HG03025 (cell line): Measurements from ENCODE around the gene ID2.

Experiments used
- ATAC-seq: cut with Tn5 transposase; IDR thresholded peaks from one replicate; pipeline ENCODE4 v1.9.1; 2021; ENCODE audit warnings: mild to moderate bottlenecking, moderate library complexity; ENCODE audit not compliant: unreplicated experiment, low FRiP score

The ID2 gene

GRCh38 chr2:8682719-8683667 lies 1.1 kb downstream of the ID2 start:
- ATAC-seq = no peak

- no peak for ATAC-seq
Observed at GRCh38 chr2:8684540-8684877, 2.7 kb downstream of the ID2 start.

- ATAC-seq = no peak
Observed at GRCh38 chr2:8684878-8685696, 3.2 kb downstream of the ID2 start.

DNA sequence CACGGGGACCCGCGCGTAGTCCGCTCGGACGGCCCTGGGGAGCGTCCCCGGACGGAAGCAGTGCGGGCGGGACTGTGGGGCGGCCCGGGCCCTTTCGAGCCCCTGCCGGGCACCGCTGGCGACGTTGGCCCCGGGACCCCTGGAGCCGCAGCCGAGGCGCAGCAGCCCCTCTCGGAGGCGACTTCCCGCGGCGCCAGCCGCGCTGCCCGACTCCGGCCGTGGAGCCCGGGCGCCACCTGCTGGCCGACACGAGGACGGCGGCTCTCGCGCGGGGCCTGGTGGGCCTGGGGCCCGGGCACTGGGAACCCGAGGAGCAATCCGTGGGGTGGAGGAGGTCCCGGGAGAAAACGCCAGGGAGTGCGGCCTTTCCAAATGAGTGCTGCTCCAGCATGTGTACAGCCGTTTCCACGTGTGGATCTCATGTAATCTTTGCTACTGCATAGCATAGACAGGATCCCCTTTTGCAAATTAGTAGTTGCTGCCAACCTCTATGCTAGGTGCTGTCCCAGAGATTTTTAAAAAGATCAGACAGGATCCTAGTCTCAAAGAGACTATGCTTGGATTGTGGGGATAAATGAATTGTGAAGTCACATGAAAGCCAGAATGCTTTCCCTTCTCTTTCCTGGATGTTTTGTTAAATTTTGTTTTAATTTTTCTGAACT lies 4.0 kb downstream of the ID2 start:
- ATAC-seq = no peak

DNA sequence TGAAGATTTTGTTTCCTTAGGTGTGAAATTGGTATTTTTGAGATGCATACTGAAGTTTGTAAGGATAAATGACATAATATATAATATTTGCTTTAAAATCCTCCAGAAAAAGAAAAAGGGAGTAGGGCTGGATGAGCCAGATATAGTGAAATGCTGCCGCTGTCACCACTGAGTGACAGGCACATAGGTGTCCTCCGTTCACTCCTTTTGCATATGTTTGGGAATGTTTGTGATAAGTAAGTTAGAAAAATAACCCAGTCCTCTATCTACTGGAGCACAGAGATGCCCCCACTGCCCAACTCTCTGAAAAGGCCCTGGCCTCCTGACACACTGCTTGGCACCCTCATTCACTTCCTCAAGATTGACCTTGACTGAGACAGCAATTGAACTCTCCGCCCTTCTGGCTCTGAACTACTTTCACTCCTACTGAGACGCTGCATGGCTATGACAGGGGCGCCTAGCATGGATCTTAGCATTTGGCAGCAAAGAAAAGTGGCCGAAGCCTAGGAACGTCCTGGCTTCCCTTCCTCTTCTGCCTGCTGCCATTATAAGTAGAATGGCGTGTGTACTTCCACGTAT lies 10.1 kb downstream of the ID2 start:
- ATAC-seq = no peak

- ATAC-seq = no peak
Observed at GRCh38 chr2:8692783-8693156, 10.9 kb downstream of the ID2 start.

- no peak for ATAC-seq
Observed at GRCh38 chr2:8693157-8693821, 11.4 kb downstream of the ID2 start.

- ATAC-seq = no peak
Observed at GRCh38 chr2:8694737-8695136, 12.9 kb downstream of the ID2 start.

DNA sequence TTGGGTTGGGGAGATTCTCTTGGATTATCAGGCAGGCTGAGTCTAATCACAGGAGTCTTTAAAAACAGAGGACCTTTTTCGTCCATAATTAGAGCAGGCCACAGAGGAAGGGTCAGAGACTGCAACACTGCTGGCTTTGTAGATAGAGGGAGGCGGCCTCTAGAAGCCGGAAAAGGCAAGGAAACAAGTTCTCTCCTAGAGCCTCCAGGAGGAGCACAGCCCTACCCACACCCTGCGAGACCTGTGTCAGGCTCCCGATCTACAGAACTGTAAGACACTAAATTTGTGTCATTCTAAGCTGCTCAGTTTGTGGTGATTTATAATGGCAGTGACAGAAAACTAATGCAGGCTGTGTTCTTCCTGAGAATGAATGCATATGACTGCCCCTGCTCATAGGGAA lies 15.3 kb downstream of the ID2 start:
- no peak for ATAC-seq

- no peak for ATAC-seq
Observed at GRCh38 chr2:8699839-8700238, 18.0 kb downstream of the ID2 start.

GRCh38 chr2:8701681-8702379 lies 20.0 kb downstream of the ID2 start:
- ATAC-seq = no peak

DNA sequence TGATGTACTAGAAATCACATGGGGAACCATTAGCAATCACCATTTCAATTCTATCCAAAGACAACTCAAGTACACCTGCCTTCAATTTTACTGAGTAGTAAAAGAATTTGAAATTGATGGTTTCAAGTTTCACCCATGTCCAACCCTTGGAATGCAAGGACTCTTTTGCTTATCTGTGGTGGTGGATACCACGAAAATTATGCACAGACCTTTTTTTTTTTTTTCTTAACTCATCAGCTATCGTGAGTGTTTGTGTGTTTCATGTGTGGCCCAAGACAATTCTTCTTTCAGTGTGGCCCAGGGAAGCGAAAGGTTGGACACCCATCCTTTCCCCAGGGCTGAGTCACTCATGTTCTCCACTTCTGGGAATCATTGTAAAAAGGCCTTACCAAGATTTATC lies 23.1 kb downstream of the ID2 start:
- ATAC-seq = no peak

DNA sequence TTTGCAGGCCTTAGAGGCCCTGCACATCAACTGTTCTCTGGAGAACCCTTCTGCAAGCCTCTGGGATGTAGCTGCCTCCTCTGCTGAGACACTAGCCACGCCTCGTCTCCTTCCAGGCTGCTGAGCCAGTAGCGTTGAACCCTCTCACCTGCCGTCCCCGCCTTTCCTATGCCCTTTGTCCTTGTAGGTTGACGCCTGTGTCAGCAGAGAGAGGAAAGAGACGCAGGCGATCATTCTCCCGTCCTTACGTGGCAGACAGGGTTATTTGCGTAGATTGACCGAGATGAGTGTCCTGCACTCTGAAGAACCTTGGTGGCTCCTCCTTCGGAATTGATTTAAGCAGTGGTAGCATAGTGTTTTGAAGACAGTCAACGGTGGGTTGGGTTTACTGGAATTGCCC lies 27.8 kb downstream of the ID2 start:
- no peak for ATAC-seq

- ATAC-seq = no peak
Observed at GRCh38 chr2:8710951-8711350, 29.1 kb downstream of the ID2 start.

GRCh38 chr2:8714283-8714682 lies 32.4 kb downstream of the ID2 start:
- no peak for ATAC-seq

- ATAC-seq = no peak
Observed at GRCh38 chr2:8714971-8715370, 33.1 kb downstream of the ID2 start.

GRCh38 chr2:8719528-8719927 lies 37.7 kb downstream of the ID2 start:
- ATAC-seq = no peak

- ATAC-seq = no peak
Observed at GRCh38 chr2:8720741-8721140, 38.9 kb downstream of the ID2 start.

- no peak for ATAC-seq
Observed at GRCh38 chr2:8721410-8721809, 39.6 kb downstream of the ID2 start.

DNA sequence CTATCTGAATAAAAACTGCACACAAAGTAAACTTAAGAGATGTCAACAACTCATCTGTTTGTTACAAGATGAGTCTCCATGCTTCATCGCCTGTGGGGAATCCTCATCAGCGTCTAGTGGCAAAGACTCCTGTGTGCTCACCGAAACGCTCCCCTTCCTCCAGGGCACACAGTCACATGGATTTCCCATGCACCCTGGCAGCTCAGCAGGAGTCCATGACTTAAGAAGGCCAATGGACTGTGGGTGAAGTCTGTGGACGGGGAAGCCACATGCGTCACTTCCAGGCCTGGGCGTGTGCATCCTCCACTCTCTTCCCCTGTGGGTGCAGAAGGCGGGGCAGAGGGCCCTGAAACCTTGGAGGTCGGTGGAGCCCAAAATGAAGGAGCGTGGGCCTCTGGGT lies 41.1 kb downstream of the ID2 start:
- no peak for ATAC-seq
